ENCODE results near the gene KLHL30.
"Not testable (repeated sequence)": the region's sequence is repeated elsewhere in the genome, so short reads cannot be mapped to it uniquely, and the experiment has no call there.

KLHL30 gene

DNA sequence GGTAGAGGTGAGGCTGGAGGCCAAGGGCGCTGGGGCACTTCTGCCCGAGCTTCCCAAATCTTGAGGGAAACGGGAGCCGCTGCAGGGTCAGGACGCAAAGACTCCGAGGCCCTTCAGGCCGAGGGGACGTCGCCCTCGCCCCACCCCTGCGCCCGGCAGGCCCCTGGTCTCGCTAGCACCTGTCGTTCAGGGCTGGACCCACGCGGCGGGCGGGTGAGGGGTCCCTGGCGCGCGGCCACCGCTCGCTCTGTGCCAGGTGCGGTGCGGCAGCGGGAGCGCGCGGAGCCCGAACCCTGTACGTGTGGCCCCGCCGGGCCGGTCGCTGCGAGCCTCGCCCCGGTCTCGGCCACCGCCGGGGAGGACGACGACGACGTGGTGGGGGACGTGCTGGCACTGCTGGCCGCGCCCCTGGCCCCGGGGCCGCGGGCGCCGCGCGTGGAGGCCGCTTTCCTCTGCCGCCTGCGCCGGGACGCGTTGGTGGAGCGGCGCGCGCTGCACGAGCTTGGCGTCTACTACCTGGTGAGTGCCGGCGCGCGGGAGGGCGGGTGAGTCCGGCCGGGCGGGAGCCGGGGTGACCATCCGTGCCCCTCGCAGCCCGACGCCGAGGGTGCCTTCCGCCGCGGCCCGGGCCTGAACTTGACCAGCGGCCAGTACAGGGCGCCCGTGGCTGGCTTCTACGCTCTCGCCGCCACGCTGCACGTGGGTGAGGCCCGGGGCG is 25.2 kb downstream of the KLHL30 start:
- no peak for DNase-seq (ENCODE audit: low read depth in 2 of 2)

DNA sequence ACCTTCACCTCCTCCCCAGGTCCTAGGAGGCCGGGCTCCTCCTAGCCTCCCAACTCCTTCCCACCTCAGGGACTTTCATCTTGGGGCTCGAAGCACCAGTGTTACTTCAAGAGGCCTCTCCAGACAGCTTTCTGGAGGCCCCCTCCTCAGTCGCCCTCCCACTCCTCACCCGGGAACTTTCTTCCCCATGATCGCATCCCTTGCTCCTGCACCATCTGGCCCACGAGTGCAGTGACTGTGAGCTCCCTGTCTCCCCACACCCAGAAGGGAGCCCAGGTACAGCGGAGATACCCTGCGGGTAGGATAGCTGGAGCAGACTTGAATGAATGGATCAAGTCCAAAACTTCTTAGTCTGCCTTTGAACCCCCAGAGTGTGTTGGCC is 26.4 kb downstream of the KLHL30 start:
- DNase-seq (ENCODE audit: low read depth in 2 of 2): no peak

DNA sequence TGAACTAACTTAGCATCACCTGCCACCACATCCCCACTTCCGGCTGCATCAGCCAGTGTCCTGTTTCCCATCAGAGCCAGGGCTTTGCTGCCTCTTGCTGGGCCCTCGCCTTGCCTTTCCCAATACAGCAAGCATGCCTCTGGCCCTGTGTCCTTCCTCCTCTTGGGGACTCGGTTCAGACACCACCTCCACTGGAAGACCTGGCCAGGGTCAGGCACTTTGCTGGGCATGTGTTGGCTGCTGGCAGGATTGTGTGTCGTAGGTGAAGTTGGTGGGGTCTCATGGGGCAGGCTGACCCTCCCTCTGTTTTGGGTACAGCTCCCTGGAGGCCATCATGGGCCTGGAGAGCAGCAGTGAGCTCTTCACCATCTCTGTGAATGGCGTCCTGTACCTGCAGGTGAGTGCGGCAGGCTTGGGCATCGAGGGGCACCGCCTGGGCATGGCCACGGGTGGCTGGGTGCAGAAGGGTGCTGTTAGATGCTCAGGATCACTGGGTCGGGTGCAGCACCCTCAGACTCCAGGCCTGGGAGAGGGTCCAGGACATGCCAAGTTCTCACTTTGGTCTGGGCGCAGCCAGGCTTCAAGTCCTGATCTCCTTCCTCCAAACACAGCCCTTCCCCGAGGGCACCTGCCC is 26.9 kb downstream of the KLHL30 start:
- DNase-seq (ENCODE audit: low read depth in 2 of 2): no peak

DNA sequence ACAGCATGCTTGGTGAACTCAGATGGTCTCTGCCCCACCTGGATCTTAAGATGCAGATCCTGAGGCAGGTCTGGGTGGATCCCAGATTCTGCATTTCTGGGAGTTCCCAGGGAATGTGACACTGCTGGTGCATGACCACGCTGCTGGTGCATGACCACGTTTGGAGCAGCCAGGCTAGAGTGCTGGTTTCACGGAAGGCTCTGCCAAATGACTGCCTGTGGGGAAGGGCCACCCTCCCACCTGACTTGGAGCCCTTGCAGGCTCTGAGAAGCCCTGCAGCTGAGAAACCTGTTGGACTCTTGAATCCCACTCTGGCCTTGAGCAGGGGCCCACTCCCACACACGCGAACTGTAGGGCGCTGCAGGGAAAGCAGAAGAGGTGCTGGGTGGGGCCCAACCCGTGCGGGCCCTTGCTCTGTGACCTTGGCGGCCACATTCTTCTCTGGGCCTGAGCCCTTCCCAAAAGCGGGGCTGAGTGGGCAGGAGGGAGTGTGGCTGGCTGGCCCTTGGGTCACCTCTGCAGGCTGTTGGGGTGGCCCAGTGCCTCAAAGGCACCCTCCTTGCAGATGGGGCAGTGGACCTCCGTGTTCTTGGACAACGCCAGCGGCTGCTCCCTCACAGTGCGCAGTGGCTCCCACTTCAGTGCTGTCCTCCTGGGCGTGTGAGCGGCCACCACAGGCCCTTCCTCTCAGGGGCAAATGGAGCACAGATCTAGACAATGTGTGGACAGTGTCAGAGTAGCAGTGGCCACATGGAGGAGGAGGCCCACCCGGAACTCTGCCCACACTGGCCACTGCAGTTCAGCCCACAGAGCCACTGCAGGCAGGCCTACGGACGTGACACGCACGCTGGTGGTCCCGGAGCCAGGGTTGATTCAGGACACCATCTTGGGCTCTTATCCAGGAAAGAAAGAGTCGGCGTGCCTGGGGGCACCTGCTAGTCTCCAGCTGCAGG is 28.2 kb downstream of the KLHL30 start:
- no peak for DNase-seq (ENCODE audit: low read depth in 2 of 2)

DNA sequence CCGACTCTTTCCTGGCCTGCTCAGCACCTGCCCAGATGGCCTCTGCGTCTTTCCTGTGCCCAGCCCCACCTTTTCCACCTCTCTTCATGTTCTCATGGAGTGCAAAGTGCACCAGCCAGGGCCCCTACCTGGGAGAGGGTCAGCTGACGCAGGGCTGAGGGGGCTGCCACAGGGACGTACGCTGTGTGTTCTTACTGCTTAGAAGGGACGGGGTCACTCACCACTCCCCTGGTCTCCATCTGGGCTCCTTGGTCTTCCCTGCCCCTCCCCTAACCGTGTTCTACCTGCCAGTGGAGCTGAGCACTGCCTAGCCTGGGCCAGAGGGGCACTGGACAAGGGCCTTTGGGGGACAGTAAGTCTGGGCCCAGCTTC is 28.9 kb downstream of the KLHL30 start:
- no peak for DNase-seq (ENCODE audit: low read depth in 2 of 2)

DNA sequence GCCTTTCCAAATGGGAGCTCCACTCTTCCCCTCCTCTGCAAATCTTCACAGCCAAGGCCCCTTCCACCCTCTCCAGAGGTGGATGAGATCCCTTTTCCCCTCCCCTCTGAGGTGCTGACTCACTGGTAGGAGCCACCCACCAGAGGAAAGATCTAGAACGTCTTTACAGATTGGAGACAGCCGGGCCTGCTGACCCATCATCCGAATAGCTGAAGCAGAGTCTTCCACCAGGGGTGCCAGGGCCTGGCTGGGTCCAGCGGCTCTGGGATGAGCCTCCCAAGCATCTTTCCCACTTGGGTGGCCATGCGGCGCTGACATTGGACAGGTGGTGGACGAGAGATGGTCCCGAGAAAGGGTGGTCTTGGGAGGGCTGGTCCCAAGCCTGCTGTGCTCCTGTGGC is 29.3 kb downstream of the KLHL30 start:
- no peak for DNase-seq (ENCODE audit: low read depth in 2 of 2)

DNA sequence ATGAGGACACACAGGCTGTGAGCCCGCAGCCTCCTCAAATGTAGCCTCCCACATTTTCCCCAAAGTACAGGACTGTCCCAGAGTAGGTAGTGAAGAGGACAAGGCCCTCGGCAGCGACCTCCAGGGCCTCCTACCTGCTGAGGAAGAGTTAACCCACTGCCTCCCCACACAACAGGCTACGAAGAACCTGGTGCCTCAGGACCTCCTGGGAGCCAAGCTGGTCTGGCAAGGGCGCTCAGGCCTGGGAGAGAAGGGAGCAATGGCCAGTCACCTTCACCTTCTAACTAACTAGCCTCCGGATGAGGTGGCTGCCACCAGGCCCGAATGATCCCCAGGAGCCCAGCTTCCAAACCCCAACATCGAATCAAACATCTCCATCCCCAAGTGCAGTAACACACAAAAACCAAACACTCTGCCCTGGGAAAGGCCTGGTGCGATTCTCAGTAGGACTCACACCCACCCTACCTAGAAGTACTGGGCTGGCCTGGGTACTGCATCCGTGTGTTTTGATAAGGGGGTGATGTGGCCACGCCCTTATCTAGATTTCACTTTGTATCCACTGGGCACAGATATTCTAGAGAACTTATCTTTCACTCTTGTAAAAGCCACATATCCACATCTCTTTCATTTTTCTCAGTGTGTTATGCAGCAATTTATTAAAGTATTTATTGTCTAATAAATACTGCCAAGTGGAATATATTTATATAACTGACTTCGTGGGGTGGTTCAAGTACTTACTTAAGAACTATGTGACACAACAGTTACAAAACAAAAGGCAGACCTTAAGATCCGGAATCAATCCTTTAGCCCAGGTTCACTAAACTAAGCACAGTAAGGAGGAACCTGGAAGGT is 30.0 kb downstream of the KLHL30 start:
- no peak for DNase-seq (ENCODE audit: low read depth in 2 of 2)

DNA sequence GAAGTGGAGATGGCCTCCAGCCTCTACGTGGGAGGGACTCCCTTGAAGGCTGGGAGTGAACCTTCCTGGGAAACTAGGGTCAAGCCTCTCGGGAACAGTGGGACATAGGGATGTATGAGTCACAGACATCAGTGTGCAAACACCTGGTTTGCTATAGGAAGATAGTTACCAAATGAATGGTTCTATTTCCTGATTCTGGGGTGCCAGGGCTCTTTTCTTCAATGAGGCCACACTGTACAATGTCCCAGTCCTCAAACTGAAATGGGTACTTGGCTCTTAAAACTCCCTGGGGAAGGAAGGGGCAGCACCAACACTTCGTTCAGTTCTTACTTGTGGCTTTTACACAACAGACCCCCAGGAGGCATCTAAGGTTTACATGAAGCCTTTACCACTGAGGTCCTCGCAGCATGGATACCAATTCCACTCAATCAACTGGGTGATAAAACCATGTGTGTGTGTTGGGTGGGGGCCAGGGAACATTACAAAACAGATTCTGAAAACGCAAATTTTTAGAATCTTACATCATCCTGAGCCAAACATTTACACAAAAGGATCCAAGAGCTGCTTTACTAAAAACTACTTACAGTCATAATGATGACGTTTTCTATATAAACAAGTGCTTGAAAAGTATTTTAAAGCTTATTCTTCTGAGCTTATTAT is 30.7 kb downstream of the KLHL30 start:
- no peak for DNase-seq (ENCODE audit: low read depth in 2 of 2)

DNA sequence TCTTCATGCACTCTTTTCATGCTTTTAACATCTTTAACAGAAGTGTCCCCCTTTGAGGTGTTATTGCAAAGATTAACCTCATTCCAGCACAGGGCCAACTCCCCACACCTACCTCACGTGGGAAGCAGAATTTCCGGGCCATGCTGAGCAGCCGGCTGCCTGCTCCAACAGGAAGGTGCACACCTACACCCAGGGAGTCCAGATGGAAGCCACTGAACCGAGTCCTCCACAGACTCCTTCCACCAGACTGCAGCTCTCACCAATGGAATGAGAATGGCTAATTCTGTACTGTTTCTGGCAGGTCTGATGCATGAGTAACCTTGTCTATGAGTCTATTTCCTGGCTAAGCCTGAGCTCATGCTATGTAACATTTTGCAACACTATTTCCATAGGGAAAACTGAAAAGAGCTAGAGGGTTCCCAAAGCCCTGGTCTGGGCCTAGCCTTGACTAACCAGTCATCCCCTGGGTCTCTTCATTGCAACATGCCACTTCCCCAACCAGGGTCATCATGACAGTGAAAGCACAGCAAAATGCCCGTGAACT is 31.3 kb downstream of the KLHL30 start:
- DNase-seq (ENCODE audit: low read depth in 2 of 2): no peak

DNA sequence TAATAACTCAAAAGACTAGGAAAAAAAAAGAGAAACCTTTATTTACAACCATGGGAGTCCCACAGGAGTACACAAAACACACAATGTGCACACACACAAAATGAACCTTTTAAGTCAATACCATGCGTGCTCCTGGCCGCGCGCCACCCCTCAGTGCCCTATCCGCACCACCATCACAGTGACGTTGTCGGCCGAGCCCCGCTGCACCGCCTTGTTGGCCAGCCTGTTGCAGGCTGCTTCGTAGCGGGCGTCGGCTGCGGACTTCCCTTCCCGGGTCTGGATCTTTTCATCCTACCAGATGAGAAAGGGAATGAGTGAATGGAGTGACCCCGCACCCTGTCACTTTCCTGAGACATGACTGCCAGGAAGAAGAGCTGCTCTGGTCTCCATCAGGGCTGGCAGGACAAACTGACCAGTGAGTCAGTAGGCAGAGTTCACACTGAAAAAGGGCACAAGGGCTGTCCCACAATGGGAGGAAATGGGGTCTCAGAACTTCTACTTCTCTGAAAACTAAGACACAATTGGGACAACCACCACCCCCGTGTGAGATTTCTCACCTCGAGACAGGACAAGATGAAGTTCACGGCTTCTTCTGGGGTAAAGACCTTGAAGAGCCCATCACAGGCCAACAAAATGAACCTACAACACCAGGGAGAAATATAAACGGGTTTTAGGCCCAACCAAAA is 32.1 kb downstream of the KLHL30 start:
- DNase-seq (ENCODE audit: low read depth in 2 of 2): no peak

DNA sequence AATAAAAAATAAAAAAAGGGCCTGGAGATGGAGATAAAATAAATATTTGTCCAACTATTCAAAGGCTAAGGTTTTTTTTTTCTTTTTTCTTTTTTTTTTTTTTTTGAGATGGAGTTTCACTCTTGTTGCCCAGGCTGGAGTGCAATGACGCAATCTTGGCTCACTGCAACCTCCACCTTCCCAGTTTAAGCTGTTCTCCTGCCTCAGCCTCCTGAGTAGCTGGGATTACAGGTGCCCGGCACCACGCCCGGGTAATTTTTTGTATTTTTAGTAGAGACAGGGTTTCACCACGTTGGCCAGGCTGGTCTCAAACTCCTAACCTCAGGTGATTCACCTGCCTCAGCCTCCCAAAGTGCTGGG is 32.6 kb downstream of the KLHL30 start:
- not testable (repeated sequence) for DNase-seq (ENCODE audit: low read depth in 2 of 2)

DNA sequence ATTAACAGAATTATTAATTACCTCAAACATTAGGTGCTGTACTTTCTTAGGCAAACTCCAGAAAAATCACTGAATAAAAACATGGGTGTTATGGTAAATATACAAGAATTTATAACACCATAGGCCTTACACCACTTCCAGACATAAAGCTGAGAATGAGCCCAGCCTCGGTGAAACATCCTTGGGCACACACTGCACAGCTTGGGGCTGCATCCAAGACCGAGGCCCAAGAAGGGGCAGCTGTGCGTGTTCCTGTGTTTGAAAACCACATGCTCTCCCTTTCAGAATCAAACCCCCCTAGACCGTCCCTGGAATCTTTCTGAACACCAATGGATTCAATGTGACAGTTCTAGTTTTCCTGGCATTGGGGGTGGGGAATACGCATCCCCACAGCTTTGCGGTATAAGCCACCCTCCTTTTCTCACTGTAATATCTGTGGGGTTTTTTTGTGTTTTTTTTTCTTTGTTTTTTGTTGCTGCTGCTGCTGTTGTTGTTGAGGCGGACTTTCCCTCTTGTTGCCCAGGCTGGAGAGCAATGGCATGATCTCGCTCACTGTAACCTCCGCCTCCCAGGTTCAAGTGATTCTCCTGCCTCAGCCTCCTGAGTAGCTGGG is 33.2 kb downstream of the KLHL30 start:
- no peak for DNase-seq (ENCODE audit: low read depth in 2 of 2)

DNA sequence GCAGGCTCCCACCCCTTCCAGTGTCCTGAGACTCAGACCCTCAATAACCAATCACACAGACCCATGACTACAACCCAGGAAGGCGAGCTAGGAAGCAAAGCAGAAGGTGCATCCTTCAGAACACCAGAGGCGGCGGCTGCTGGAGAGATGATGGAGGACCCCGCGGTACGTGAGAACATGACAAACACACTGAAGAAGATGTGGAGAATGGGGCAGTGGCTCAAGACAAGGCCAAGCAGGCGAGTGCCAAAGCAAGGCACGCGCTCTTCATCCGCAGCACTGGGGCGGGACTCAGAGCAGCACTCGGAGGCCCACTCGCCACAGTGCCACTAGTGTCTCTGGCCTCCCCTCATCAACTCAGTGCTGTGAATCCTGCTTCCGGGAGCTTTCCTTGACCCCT is 34.0 kb downstream of the KLHL30 start:
- DNase-seq (ENCODE audit: low read depth in 2 of 2): no peak

DNA sequence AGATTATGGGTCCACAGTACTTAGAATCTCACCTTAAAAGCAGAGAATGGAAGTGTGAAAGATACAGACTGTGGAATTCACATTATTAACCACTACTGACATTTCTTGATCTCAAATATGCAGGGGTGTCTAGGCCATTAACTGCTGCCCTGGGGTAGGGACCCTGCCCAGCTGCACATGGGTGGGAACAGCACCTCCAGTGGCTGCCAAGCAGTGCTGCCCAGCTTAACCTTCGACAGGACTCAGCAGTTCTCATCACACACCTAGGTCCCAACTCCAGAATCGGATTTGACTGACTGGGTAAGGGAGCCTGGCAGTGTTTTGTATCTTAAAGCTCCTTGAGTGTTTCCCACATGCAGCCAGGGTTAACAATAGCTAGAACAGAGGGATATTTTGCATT is 35.2 kb downstream of the KLHL30 start:
- DNase-seq (ENCODE audit: low read depth in 2 of 2): no peak

DNA sequence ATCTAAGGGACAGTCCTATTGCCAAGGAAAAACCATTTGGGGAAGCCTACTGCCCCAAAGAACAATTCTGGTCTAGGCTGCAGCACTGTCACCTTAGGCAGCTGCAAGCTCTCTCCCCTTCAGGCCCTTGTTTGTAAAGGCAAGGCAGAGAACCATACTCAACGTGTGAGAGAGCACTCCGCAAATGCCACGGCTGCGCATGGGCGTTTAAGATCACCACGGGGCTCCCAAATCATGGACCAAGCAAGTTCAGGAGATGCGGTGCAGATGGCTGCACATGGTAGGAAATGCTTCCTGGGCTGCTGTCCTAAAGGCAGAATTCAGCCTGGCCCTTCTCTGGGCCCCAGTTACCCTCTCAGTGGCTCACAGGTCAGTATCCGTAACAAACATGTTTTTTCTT is 35.8 kb downstream of the KLHL30 start:
- DNase-seq (ENCODE audit: low read depth in 2 of 2): no peak

DNA sequence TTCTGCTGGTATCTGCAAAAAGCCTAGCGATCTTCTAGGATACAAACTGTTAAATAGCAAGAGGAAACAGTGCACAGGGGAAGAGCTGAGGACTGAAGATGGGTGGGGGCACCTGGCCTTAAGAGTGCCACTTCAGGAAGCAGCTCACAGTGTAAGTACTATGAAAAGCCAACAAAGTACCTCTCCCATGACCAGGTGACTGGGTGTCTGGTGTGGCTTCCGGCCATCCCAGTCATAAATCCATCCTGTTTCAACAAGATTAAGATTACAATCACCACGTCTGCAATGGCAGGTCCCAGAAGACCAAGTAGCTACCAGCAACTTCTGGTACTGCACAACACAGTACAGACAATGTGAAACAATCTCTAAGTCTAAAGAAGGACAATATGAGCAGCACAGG is 36.2 kb downstream of the KLHL30 start:
- no peak for DNase-seq (ENCODE audit: low read depth in 2 of 2)

DNA sequence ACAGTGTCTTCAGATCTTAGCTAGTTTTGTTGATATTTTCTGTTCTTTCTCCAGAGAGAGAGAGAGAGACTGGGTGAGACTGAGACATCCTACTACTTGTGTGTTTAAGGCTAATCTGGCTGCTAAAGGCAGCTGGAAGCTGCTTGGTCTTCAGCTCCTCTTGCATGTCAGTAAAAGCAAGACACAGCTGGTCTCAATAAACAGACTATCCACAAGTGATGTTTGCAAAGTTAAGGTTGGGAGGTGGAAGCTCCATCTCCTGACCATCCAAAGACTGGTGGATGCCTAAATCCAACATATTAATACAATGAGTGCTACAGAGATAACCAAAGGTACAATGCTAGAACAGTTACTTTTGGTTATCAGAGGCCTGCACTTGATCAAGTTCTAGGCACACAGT is 38.1 kb downstream of the KLHL30 start:
- no peak for DNase-seq (ENCODE audit: low read depth in 2 of 2)

DNA sequence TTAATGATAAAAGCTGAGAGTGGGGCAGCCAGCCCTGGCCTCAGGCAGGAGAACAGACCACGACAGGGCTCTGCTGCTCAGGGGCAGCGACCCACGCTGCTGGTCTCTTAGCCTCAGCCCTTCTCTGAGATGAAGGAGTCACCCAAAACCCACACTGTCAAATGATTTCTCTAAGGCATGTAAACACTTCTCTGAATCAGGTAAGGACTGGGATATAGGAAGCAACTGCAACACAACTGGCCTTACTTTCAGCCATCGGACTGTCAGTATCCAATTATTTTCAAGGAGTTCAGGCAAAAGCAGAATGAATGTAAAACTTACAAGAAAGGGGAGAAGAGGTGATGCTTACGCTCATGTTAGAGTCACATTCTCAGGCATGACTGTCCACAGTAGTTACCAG is 42.1 kb downstream of the KLHL30 start:
- DNase-seq (ENCODE audit: low read depth in 2 of 2): no peak

DNA sequence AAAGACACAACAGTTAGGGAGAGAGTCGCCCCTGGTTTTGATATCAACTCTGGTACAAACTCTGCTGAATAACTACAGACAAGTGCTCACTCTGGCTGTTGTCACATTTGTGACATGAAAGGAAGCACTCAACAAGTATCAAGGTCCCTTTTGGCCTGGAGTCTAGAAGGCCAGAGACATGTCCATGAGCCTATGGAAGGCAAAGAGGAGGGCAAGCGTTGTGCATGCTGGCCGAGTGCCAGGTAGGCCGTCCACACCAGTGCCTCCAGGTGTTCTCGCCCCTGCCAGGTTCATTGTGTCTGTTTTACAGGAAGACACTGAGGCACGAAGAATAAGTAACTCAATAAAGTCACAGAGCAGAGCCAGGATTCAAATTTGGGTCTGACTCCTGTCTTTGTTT is 43.9 kb downstream of the KLHL30 start:
- no peak for DNase-seq (ENCODE audit: low read depth in 2 of 2)

DNA sequence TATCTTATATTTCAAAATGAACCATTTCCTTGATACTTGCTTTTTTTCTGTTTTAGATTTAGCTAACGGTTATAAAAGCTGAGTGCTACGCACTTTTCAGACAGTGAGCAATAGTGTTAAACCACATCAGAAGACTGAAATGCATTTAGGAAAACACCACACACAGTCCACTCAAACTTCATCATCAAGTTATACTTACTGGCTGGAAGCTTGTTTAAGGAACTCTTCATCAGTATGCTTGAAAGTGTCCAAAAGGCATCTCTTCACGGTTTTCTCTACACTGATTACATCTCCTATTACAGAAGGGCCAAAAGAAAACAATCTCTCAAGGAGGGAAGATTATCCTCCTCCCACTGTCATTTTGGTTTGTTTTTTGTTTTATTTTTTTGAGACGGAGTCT is 45.4 kb downstream of the KLHL30 start:
- DNase-seq (ENCODE audit: low read depth in 2 of 2): no peak
